SW480 (cell line): ENCODE data around the gene CFAP126.
"Not testable (repeated sequence)": the region's sequence is repeated elsewhere in the genome, so short reads cannot be mapped to it uniquely, and the experiment has no call there.

Experiments used
- DNase-seq: peaks from one replicate; pipeline ENCODE4 v3.0.0-alpha.2; 2016; ENCODE audit warnings: low spot score

Gene CFAP126

GRCh38 chr1:161381707-161382106 is 14.0 kb upstream of the CFAP126 start:
- DNase-seq: no peak

- DNase-seq: no peak
Measured at GRCh38 chr1:161379071-161379470, 11.4 kb upstream of the CFAP126 start.

GRCh38 chr1:161378014-161378413 is 10.3 kb upstream of the CFAP126 start:
- no peak for DNase-seq

- DNase-seq: no peak
Measured at GRCh38 chr1:161374373-161374772, 6.7 kb upstream of the CFAP126 start.

- DNase-seq: no peak
Measured at GRCh38 chr1:161373442-161373841, 5.8 kb upstream of the CFAP126 start.

- DNase-seq: no peak
Measured at GRCh38 chr1:161365207-161365606, 2.5 kb downstream of the CFAP126 start.

- no peak for DNase-seq
Measured at GRCh38 chr1:161364332-161364731, 3.3 kb downstream of the CFAP126 start.

- no peak for DNase-seq
Measured at GRCh38 chr1:161359291-161359690, 8.4 kb downstream of the CFAP126 start.

- DNase-seq: no peak
Measured at GRCh38 chr1:161357073-161357472, 10.6 kb downstream of the CFAP126 start.

- no peak for DNase-seq
Measured at GRCh38 chr1:161351482-161351881, 16.2 kb downstream of the CFAP126 start.

- no peak for DNase-seq
Measured at GRCh38 chr1:161350671-161351070, 17.0 kb downstream of the CFAP126 start.

- DNase-seq: no peak
Measured at GRCh38 chr1:161342821-161343220, 24.9 kb downstream of the CFAP126 start.

GRCh38 chr1:161342177-161342576 is 25.5 kb downstream of the CFAP126 start:
- DNase-seq: no peak

GRCh38 chr1:161335796-161336195 is 31.9 kb downstream of the CFAP126 start:
- DNase-seq: no peak

- DNase-seq: no peak
Measured at GRCh38 chr1:161333166-161333565, 34.5 kb downstream of the CFAP126 start.

- DNase-seq: peak; percentile 5
Measured at GRCh38 chr1:161330346-161330745, 37.3 kb downstream of the CFAP126 start.

GRCh38 chr1:161324020-161324419 is 43.7 kb downstream of the CFAP126 start:
- no peak for DNase-seq

- not testable (repeated sequence) for DNase-seq
Measured at GRCh38 chr1:161315841-161316674, 51.6 kb downstream of the CFAP126 start.
